ENCODE measurements around the gene CORO7.

- TF ChIP-seq GATA3 (IDR thresholded peaks at IDR 0.05; ENCODE audit: low read depth, low read length), result no peak
- no peak for TF ChIP-seq GATA2 (IDR thresholded peaks at IDR 0.05; ENCODE audit: low read depth, low read length)
These were observed 27.6 kb upstream of the CORO7 start for GRCh38 chr16:4443986-4444385.

Measured in SH-SY5Y (cell line).